Activated T-cell treated with anti-CD3 and anti-CD28 coated beads for 48 hours (primary cell): ENCODE measurements around the gene C14orf119.
"Not testable (repeated sequence)": the region's sequence is repeated elsewhere in the genome, so short reads cannot be mapped to it uniquely, and the experiment has no call there.

Experiments used
- DNase-seq: peaks from one replicate; pipeline ENCODE4 v3.0.0-alpha.2; 2020; ENCODE audit warnings: low read depth

Gene C14orf119

GRCh38 chr14:23089498-23090253 lies 5.6 kb upstream of the C14orf119 start:
- no peak for DNase-seq

- DNase-seq: no peak
These were observed 5.1 kb upstream of the C14orf119 start for GRCh38 chr14:23090254-23090636.

GRCh38 chr14:23091294-23092225 lies 3.7 kb upstream of the C14orf119 start:
- DNase-seq: no peak

GRCh38 chr14:23093104-23093503 lies 2.2 kb upstream of the C14orf119 start:
- no peak for DNase-seq

GRCh38 chr14:23093526-23093925 lies 1.8 kb upstream of the C14orf119 start:
- no peak for DNase-seq

- DNase-seq: no peak
These were observed 1.2 kb upstream of the C14orf119 start for GRCh38 chr14:23093991-23094665.

- peak; percentile 71 for DNase-seq
These were observed 574 bp upstream of the C14orf119 start, which contains the start of gene ACIN1 for GRCh38 chr14:23094666-23095195. Gene ACIN1 (minus strand): TSS chr14:23095136. CDS start chr14:23095112, 24 bp downstream.

GRCh38 chr14:23097786-23098185 lies 2.5 kb downstream of the C14orf119 start:
- no peak for DNase-seq

- DNase-seq: no peak
These were observed 4.0 kb downstream of the C14orf119 start for GRCh38 chr14:23099212-23099861.

GRCh38 chr14:23101213-23101970 lies 6.1 kb downstream of the C14orf119 start:
- DNase-seq: no peak

GRCh38 chr14:23101986-23102625 lies 6.8 kb downstream of the C14orf119 start:
- no peak for DNase-seq

- DNase-seq: no peak
These were observed 7.5 kb downstream of the C14orf119 start for GRCh38 chr14:23102801-23103200.

GRCh38 chr14:23103581-23103980 lies 8.3 kb downstream of the C14orf119 start:
- no peak for DNase-seq

GRCh38 chr14:23104070-23104590 lies 8.8 kb downstream of the C14orf119 start:
- DNase-seq: no peak

GRCh38 chr14:23104591-23105347 lies 9.5 kb downstream of the C14orf119 start, which contains the start of gene CIROP:
Gene CIROP (minus strand): TSS chr14:23104989. CDS start chr14:23104920, 69 bp downstream.
- DNase-seq: no peak

GRCh38 chr14:23105348-23105824 lies 10.1 kb downstream of the C14orf119 start:
- DNase-seq: no peak

GRCh38 chr14:23106747-23107045 lies 11.4 kb downstream of the C14orf119 start:
- no peak for DNase-seq

- not testable (repeated sequence) for DNase-seq
These were observed 12.3 kb downstream of the C14orf119 start for GRCh38 chr14:23107620-23108019.

GRCh38 chr14:23108169-23108568 lies 12.9 kb downstream of the C14orf119 start:
- not testable (repeated sequence) for DNase-seq
